GM12878 (cell line): ENCODE data around the gene LTBP3. TPM values are rescaled to one million over a fixed set of nuclear protein-coding genes. Genes with fewer than 3 reads are reported as not detected.

Source experiments
- ATF3 ChIP-seq: IDR thresholded peaks from 2 replicates; pipeline ENCODE4 v1.6.1; 2011; ENCODE audit warnings: low read depth, mild to moderate bottlenecking, low read length, moderate library complexity, borderline replicate concordance; ENCODE audit errors: extremely low read depth
- CBFB ChIP-seq: IDR thresholded peaks from 2 replicates; pipeline ENCODE4 v1.6.1; 2016; ENCODE audit warnings: antibody characterized with exemption, low read depth
- E2F4 ChIP-seq: IDR thresholded peaks from 2 replicates; pipeline ENCODE4 v1.6.1; 2012; ENCODE audit warnings: low read depth, low read length, improper control_type of control experiment
- IKZF1 ChIP-seq: fragments of 450-650 bp; conservative IDR thresholded peaks from 2 replicates; pipeline ENCODE4 v1.6.1; 2017; ENCODE audit warnings: antibody characterized with exemption, mild to moderate bottlenecking
- KAT2A ChIP-seq: conservative IDR thresholded peaks from 2 replicates; pipeline ENCODE4 v1.6.1; 2011; ENCODE audit warnings: low read depth, low read length; ENCODE audit not compliant: control insufficient read depth
- MTA2 ChIP-seq: fragments of 450-650 bp; IDR thresholded peaks from 2 replicates; pipeline ENCODE4 v1.6.1; 2016; ENCODE audit warnings: low read depth, mild to moderate bottlenecking, moderate library complexity
- MTA3 ChIP-seq: IDR thresholded peaks from 2 replicates; pipeline ENCODE4 v1.6.1; 2012; ENCODE audit warnings: low read length, inconsistent platforms, borderline replicate concordance
- MYB ChIP-seq: fragments of 150-350 bp; IDR thresholded peaks from 2 replicates; pipeline ENCODE4 v1.6.1; 2014; ENCODE audit warnings: mild to moderate bottlenecking, low read depth, low read length, borderline replicate concordance
- MYC ChIP-seq: IDR thresholded peaks from 2 replicates; pipeline ENCODE4 v1.6.1; 2011; ENCODE audit warnings: mild to moderate bottlenecking, low read length, moderate library complexity, inconsistent platforms; ENCODE audit not compliant: insufficient read depth, insufficient replicate concordance, insufficient read length, severe bottlenecking
- NKRF ChIP-seq: fragments of 450-650 bp; conservative IDR thresholded peaks from 2 replicates; pipeline ENCODE4 v1.6.1; 2017; ENCODE audit warnings: mild to moderate bottlenecking, moderate library complexity
- NR2C2 ChIP-seq: IDR thresholded peaks from 2 replicates; pipeline ENCODE4 v1.6.1; 2011; ENCODE audit warnings: borderline replicate concordance, low read depth; ENCODE audit not compliant: control insufficient read depth, insufficient read length
- NR2F1 ChIP-seq: fragments of 450-650 bp; conservative IDR thresholded peaks from 2 replicates; pipeline ENCODE4 v1.6.1; 2017; ENCODE audit warnings: mild to moderate bottlenecking
- PAX5 ChIP-seq: IDR thresholded peaks from 2 replicates; pipeline ENCODE4 v1.6.1; 2011; ENCODE audit warnings: low read depth, low read length, borderline replicate concordance
- PAX8 ChIP-seq: fragments of 450-650 bp; IDR thresholded peaks from 2 replicates; pipeline ENCODE4 v1.6.1; 2017; ENCODE audit warnings: mild to moderate bottlenecking, moderate library complexity
- RELA ChIP-seq: fragments of 450-650 bp; IDR thresholded peaks from 2 replicates; pipeline ENCODE4 v1.8.0; 2014; ENCODE audit warnings: borderline replicate concordance; ENCODE audit not compliant: partially characterized antibody
- SIN3A ChIP-seq: IDR thresholded peaks from 2 replicates; pipeline ENCODE4 v1.6.1; 2012; ENCODE audit warnings: low read depth, low read length, improper control_type of control experiment
- SIX5 ChIP-seq: IDR thresholded peaks from 2 replicates; pipeline ENCODE4 v1.6.1; 2011; ENCODE audit warnings: mild to moderate bottlenecking, low read depth, low read length, moderate library complexity; ENCODE audit not compliant: severe bottlenecking
- TCF12 ChIP-seq: IDR thresholded peaks from 2 replicates; pipeline ENCODE4 v1.6.1; 2011; ENCODE audit warnings: low read depth, mild to moderate bottlenecking, low read length
- YBX1 ChIP-seq: fragments of 450-650 bp; IDR thresholded peaks from 2 replicates; pipeline ENCODE4 v1.6.1; 2016; ENCODE audit warnings: antibody characterized with exemption
- ZBTB11 ChIP-seq: fragments of 450-650 bp; formaldehyde crosslinking; IDR thresholded peaks from 2 replicates; pipeline ENCODE4 v1.5.0; 2022; ENCODE audit warnings: mild to moderate bottlenecking, missing genetic modification characterization
- ZNF622 ChIP-seq: fragments of 450-650 bp; IDR thresholded peaks from 2 replicates; pipeline ENCODE4 v1.6.1; 2017; ENCODE audit warnings: mild to moderate bottlenecking, inconsistent platforms
- polyA plus RNA-seq, 11 experiments: library from polyadenylated mRNA; depleted of rRNA in 4 of 11; unstranded in 6 of 11; stranded (reverse) in 5 of 11; fragments of >200 nt; fragmentation: Nextera tagmentation in 4 of 11; fragmentation: Illumina TruSeq in 1 of 11; extraction: Ambion mirVana in 4 of 11; extraction: Trizol in 1 of 11; gene quantifications; 1 replicate in 1 of 11; 2 replicates in 10 of 11; pipeline versions ENCODE4 v1.2.1 to v1.2.3, GENCODE V29; 2011 to 2016; ENCODE audit warnings: inconsistent platforms in 2 of 11, missing spikeins in 2 of 11, low read depth in 1 of 11
- total RNA-seq, 4 experiments: library from RNA; depleted of rRNA in 3 of 4; stranded (reverse); fragments of >200 nt in 3 of 4; fragmentation: Illumina TruSeq in 1 of 4; extraction: Trizol in 1 of 4; gene quantifications; 2 replicates each; pipeline versions ENCODE4 v1.2.1 to v1.2.3, GENCODE V29; 2013 to 2021

The LTBP3 gene
- total and polyA plus RNA-seq, 10 of the 15 experiments (the other 5 are each of a cell fraction or from before 2014, with no cell fraction given) = 2.2 to 12.2 (median 6.2) TPM; not detected in 2

- TF ChIP-seq TCF12 (0 out of 2 replicates have a peak, but pooled peaks have one; percentile 37), YBX1 (0 out of 2 replicates have a peak, but pooled peaks have one; percentile 23), MTA3 (no peak), MYC (no peak), NKRF (no peak), SIX5 (no peak), ZNF622 (no peak), MYB (peak; percentile 21; the same call in 1 of the 2 replicates), NR2F1 (no peak), SIN3A (no peak), IKZF1 (0 out of 2 replicates have a peak, but pooled peaks have one; percentile 28), NR2C2 (no peak), PAX8 (no peak), CBFB (peak; percentile 7; the same call in 1 of the 2 replicates), PAX5 (no peak; the same call in 1 of the 2 replicates), ATF3 (no peak), KAT2A (no peak), E2F4 (no peak), MTA2 (no peak), RELA (no peak), ZBTB11 (peak; percentile 18; the same call in 1 of the 2 replicates)
Measured at GRCh38 chr11:65500387-65501185, 57.6 kb downstream of the LTBP3 start (continued).
